ENCODE measurements around the gene ANKS1B. TPM values are rescaled to one million over a fixed set of nuclear protein-coding genes. Genes with fewer than 3 reads are reported as not detected.
"Not testable (repeated sequence)": the region's sequence is repeated elsewhere in the genome, so short reads cannot be mapped to it uniquely, and the experiment has no call there.

ANKS1B gene
- total RNA-seq, 1 experiment from 2014 or later: 0.10 TPM

DNA sequence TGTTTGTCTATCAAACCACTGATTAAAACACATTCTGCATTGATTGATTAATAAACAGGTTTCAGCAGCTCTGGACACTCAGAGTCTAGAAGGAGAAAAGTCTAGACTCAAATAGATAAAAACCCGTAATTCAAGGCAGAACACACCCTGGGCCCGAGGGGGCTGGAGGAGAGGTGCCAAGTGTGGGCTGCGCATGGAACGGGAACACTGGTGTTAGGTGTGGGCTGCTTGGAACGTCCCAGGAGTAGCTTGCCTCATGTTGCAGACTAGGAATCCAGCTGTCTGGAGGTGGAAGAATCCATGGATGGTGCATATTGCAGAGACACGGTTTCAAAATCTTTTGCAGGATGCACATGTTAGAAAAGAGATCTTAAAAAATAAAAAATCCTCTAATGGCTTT, 1116.7 kb downstream of the ANKS1B start:
- no peak for DNase-seq (ENCODE audit: extremely low read depth, low read depth)

DNA sequence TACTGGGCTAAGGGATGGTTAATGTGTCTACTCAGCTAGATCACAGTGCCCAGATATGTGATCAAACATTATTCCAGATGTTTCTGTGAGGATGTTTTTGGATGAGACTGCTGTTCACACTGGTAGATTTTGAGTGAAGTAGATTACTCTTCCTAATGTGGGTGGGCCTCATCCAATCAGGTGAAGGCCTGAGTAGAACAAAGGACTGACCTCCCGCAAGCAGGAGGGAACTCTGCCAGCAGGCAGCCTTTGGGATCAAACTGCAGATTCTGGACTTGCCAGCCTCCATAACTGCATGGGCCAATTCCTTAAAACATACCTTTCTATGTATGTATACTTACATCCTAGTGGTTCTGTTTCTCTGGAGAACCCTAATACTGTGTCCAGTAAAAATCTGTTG, 1120.4 kb downstream of the ANKS1B start:
- DNase-seq (ENCODE audit: extremely low read depth, low read depth): no peak

GRCh38 chr12:98863167-98863566, 1121.6 kb downstream of the ANKS1B start:
- no peak for DNase-seq (ENCODE audit: extremely low read depth, low read depth)

GRCh38 chr12:98861251-98861650, 1123.5 kb downstream of the ANKS1B start:
- no peak for DNase-seq (ENCODE audit: extremely low read depth, low read depth)

- DNase-seq (ENCODE audit: extremely low read depth, low read depth): no peak
Measured at GRCh38 chr12:98856897-98857540, 1127.7 kb downstream of the ANKS1B start.

DNA sequence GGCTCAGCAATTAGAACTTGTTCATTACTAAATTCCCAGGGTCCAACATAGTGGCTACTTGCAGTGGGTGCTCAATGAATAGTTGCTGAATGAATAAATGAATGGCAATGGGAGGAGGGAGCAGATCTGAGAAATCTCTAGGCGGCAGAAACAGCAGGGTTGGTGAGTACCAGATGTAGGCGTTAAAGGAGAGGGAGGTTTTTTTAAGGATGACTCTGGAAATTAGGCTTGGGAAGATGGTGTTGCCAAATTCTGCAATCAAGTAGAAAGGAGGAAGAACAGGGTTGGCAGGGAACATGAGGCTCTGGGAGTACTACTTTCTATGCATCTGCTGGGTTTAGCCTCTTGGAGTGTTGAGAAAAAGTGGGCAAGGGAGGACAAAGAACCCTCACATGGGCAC, 1132.6 kb downstream of the ANKS1B start:
- DNase-seq (ENCODE audit: extremely low read depth, low read depth): no peak

DNA sequence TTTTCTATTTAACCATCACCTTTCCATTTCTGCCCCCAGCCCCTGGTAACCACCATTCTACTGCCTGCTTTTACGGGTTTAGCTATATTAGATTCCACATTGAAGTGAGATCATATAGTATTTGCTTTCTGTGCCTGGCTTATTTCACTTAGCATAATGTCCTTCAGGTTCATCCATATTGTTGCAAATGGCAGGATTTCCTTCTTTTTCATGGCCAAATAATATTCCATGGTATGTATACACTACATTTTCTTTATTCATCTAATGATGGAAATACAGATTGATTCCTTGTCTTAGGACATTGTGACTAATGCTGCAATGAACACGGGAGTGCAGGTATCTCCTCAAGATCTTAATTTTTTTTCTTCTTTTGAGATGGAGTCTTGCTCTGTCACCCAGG, 1137.5 kb downstream of the ANKS1B start:
- DNase-seq (ENCODE audit: extremely low read depth, low read depth): no peak

DNA sequence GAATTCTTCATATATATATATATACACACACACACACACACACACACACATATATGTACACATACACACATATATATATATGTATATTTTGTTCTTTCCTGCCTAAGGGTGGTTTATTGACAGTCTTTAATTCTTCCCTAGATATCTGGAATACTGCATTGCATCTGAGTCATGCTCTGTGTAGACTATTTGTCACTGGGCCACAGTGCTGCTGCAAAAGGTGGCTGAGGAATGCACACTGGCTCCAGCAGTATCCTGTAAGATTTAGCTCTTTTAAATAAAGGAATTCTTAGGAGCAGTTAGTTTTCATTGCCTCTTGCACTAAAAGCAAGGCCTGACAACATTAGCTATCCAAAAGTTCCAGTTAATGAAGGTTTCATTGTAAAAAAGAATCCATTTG, 1138.8 kb downstream of the ANKS1B start:
- no peak for DNase-seq (ENCODE audit: extremely low read depth, low read depth)

GRCh38 chr12:98840325-98840724, 1144.4 kb downstream of the ANKS1B start:
- no peak for DNase-seq (ENCODE audit: extremely low read depth, low read depth)

DNA sequence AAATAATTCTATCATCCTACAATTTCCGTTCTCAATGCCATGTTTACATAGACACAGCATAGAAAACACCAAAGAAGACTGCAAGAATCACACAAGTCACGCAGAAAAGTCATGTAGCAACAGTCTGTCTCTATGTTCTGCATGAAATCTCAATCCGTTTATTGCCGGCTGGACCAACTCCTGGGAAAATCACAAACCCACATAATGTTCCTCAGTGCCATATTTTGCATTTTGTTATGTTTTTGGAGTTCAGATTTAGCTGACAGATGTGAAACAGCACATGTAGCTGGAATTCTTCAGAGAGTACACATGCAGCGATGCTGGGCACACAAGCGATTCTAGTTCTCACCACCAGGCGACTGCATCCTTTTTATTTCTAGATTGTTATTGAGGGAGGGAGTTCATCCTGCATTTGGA, 1146.5 kb downstream of the ANKS1B start:
- peak; percentile 2 for DNase-seq (ENCODE audit: extremely low read depth, low read depth)

DNA sequence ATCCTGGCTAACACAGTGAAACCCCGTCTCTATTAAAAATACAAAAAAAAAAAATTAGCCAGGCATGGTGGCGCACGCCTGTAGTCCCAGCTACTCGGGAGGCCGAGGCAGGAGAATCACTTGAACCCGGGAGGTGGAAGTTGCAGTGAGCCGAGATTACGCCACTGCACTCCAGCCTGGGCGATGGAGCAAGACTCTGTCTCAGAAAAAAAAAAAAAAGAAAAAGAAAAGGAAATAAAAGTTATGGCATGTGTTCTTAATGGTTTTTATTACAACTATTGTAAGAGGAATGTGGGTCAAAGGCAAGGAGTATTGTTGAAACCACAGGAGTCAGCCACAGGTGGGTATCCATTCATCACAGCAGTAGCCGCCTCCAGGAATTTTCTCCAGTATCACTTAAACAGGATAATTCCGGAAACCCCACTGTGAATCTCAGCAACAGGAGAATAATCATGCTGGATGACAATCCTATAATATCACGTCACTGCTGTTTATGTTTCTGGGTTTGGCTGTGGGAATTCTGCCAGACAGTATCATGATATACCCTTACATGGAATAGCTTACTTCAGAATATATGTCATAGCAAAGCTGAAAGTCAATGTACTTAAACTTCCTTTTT, 1147.5 kb downstream of the ANKS1B start:
- not testable (repeated sequence) for DNase-seq (ENCODE audit: extremely low read depth, low read depth)

GRCh38 chr12:98830657-98831056, 1154.1 kb downstream of the ANKS1B start:
- DNase-seq (ENCODE audit: extremely low read depth, low read depth): no peak

DNA sequence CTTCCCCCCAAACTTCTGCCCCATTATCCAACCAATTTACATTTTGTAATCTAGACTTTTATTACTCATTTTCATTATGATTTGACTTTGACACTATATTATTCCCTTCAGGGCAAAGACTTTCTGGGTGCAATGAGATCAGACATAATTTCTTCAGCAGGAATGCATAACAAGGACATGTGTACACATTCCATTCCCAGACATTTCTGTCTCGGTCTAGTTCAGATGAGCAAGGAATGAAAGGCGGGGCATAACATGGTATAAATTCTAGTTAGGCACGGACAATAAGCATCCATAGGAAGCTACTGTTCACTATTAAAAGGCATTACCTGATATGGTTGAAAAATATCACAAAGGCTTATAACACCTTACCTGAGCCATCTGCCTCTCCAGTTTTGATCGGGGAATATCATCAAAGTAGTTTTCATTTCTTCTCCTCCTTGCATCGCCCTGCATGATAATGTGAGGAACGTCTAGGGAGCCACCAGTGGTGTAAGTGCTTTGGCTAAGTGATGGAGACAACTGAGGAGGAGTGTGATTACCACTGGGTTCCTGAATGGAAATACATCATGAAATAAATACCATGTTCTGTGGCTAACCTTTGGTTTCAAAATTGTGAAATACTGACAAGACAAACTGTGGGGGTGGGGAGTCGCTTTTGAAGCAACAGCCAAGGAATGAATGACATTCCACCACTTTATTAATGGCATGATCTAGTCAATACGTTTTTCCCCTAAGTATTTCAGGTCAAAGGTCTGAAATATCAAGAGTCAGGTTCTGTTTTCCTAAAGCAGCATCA, 1155.7 kb downstream of the ANKS1B start:
- no peak for DNase-seq (ENCODE audit: extremely low read depth, low read depth)

DNA sequence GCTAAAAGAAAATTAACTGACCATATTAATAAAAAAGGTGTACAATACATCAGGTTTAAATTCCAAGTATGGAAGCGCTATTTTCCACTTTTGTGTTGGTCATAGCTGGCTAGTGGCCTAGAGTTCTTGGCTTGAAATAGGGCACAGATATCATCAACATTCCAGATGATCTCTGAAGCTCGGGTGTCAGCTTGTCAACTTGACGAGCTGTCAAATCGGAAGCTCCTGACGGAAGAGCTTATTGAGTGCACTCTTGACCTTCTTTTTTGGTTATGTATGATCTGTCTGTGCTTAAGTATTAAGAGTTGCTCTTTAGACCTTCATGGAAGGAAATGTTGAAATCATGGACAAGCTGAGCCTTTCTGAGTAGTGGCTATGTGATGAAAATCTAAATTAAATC, 1161.7 kb downstream of the ANKS1B start:
- no peak for DNase-seq (ENCODE audit: extremely low read depth, low read depth)

- no peak for DNase-seq (ENCODE audit: extremely low read depth, low read depth)
Measured at GRCh38 chr12:98821866-98822265, 1162.9 kb downstream of the ANKS1B start.

DNA sequence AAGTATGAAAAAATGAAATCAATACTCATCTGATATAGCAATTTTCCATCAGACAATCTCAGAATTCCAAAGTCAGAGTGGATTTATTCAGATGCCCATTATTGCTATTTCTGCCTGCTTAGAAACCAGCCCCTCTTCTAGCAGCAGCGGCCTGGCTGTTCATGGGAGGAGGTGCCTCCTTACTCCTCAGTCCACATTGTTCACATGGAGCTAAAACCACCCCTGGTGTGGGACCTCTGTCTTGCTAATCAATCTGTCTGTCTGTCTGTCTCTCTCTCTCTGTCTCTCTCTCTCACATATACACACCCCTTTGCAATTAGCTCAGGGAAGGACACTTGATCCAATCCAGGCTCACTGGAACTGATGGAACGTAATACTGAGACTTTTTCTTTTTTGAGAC, 1163.5 kb downstream of the ANKS1B start:
- DNase-seq (ENCODE audit: extremely low read depth, low read depth): no peak

- DNase-seq (ENCODE audit: extremely low read depth, low read depth): no peak
Measured at GRCh38 chr12:98819821-98820404, 1164.8 kb downstream of the ANKS1B start.

DNA sequence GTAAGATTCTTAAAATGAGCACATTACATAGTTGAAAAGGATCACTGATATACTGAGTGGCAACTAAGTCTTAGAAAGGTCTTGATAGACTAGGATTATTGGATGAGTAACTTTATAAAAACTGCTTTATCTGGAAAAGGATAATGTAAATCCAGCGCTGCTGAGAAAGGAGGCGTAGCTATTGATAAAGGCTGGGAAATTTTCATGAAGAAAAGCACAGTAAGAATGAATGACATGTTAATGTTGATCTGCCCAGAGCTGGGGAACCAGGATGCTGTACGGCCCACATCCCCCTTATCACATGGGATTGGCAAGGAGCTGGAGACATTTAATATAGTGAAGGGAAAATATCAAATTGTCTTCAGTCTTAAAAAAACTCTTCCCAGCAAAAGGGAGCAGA, 1165.7 kb downstream of the ANKS1B start:
- no peak for DNase-seq (ENCODE audit: extremely low read depth, low read depth)

DNA sequence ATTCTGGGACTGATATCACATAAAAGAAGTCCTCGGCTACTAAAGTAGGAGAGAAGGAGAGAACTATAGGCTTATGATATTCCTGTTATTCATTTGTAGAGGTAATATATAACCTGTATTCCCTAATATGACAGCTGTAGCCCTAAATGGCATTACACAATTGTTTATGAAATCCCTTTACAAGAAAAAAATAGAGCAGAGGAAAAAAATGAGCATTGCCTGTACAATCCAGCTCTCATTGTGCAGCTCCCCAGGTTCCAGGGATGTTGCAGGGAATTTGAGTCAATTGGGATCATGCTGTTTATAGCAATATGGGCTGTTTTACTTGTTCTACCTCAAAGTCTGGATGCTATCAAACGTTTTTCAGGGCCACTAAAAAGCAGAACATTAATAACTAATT, 1166.5 kb downstream of the ANKS1B start:
- no peak for DNase-seq (ENCODE audit: extremely low read depth, low read depth)

- no peak for DNase-seq (ENCODE audit: extremely low read depth, low read depth)
Measured at GRCh38 chr12:98817742-98818141, 1167.0 kb downstream of the ANKS1B start.

GRCh38 chr12:98816720-98817119, 1168.0 kb downstream of the ANKS1B start:
- DNase-seq (ENCODE audit: extremely low read depth, low read depth): no peak

DNA sequence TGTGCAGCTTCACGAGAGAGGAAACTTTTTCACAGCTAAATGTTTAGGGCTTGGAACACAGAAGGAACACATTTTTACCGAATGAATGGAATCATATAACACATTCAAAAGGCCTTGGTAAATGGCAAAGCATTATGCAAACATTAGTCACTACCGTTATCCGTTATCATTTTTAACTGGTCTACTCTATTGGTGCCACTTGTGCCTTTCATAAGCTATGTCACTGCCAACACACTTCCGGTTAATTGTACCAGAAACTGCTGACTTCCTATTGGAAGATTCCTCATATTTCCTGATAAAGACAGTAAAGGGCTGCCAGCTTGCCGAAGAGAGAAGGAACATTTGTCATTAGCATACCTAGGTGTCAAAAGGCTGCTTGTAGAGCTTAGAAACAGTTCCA, 1170.5 kb downstream of the ANKS1B start:
- peak; percentile 1 for DNase-seq (ENCODE audit: extremely low read depth, low read depth)
